Endothelial cell (in vitro differentiated cells): Measurements from ENCODE around the gene ATF7. TPM values are rescaled to one million over a fixed set of nuclear protein-coding genes. Genes with fewer than 3 reads are reported as not detected.
A peak's percentile ranks its signal among the peaks of the same experiment; 100 is the strongest.

Experiments used
- DNase-seq: peaks from one replicate; pipeline ENCODE4 v3.0.0; 2021; ENCODE audit warnings: low spot score
- H3K27ac Mint-ChIP-seq: one replicate; pipeline ENCODE4 v1.8.0; 2021; ENCODE audit warnings: mixed read lengths, inconsistent platforms; ENCODE audit not compliant: unreplicated experiment
- H3K27me3 Mint-ChIP-seq: one replicate; pipeline ENCODE4 v1.8.0; 2021; ENCODE audit warnings: mild to moderate bottlenecking, moderate library complexity, mixed read lengths, inconsistent platforms; ENCODE audit not compliant: unreplicated experiment
- H3K36me3 Mint-ChIP-seq: one replicate; pipeline ENCODE4 v1.8.0; 2021; ENCODE audit warnings: mild to moderate bottlenecking, low read depth, mixed read lengths, inconsistent platforms; ENCODE audit not compliant: unreplicated experiment
- H3K4me1 Mint-ChIP-seq: one replicate; pipeline ENCODE4 v1.8.0; 2021; ENCODE audit warnings: mild to moderate bottlenecking, mixed read lengths, inconsistent platforms; ENCODE audit not compliant: unreplicated experiment
- H3K4me3 Mint-ChIP-seq: one replicate; pipeline ENCODE4 v1.8.0; 2021; ENCODE audit warnings: mild to moderate bottlenecking, mixed read lengths, inconsistent platforms; ENCODE audit not compliant: unreplicated experiment
- H3K9me3 Mint-ChIP-seq: one replicate; pipeline ENCODE4 v1.8.0; 2021; ENCODE audit warnings: mixed read lengths, inconsistent platforms; ENCODE audit not compliant: unreplicated experiment
- total RNA-seq: library from RNA; stranded (reverse); fragmentation: NEBNext Ultra II Directional; extraction: Animal tissue kit (Norgen Biotek cat#: 25700); gene quantifications from one replicate; pipeline ENCODE4 v1.2.1, GENCODE V29; 2021; ENCODE audit not compliant: unreplicated experiment
- TF ChIP-seq, protein P1 (sequence below): fragments of 200-600 bp; sonication (generic); IDR thresholded peaks from one replicate; pipeline ENCODE4 v1.5.0; 2021; ENCODE audit warnings: antibody characterized with exemption; ENCODE audit not compliant: unreplicated experiment

The ATF7 gene
- total RNA-seq, 1 donor from 2014 or later, result 63.3 TPM

- Mint-ChIP-seq H3K9me3 (no peaks in the 10 kb centered on the region), H3K27ac (no peak overlapping the region), H3K36me3 (peaks cover 63% of the 10 kb centered on the region), H3K27me3 (no peaks in the 10 kb centered on the region), H3K4me3 (peak overlapping the region; percentile 33), H3K4me1 (peaks cover 30% of the 10 kb centered on the region)
- TF ChIP-seq, protein P1, sequence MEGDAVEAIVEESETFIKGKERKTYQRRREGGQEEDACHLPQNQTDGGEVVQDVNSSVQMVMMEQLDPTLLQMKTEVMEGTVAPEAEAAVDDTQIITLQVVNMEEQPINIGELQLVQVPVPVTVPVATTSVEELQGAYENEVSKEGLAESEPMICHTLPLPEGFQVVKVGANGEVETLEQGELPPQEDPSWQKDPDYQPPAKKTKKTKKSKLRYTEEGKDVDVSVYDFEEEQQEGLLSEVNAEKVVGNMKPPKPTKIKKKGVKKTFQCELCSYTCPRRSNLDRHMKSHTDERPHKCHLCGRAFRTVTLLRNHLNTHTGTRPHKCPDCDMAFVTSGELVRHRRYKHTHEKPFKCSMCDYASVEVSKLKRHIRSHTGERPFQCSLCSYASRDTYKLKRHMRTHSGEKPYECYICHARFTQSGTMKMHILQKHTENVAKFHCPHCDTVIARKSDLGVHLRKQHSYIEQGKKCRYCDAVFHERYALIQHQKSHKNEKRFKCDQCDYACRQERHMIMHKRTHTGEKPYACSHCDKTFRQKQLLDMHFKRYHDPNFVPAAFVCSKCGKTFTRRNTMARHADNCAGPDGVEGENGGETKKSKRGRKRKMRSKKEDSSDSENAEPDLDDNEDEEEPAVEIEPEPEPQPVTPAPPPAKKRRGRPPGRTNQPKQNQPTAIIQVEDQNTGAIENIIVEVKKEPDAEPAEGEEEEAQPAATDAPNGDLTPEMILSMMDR, result no peak
- no peak for DNase-seq
These were observed 167.1 kb downstream of the ATF7 start for GRCh38 chr12:53459097-53459496.

Other genes with a start within 250 kb of the ATF7 start
- 69.5 TPM for gene SP1, start 246.2 kb downstream of the ATF7 start, total RNA-seq
- 1.3 TPM for gene AMHR2, start 202.5 kb downstream of the ATF7 start, total RNA-seq
- 131 TPM for gene PRR13, start 184.6 kb downstream of the ATF7 start, total RNA-seq
- 1,084 TPM for gene PCBP2, start 174.3 kb downstream of the ATF7 start, total RNA-seq
- 20.9 TPM for gene MAP3K12, start 126.9 kb downstream of the ATF7 start, total RNA-seq
- 45.3 TPM for gene TARBP2, start 125.1 kb downstream of the ATF7 start, total RNA-seq
- gene NPFF, start 118.9 kb downstream of the ATF7 start, total RNA-seq, result not detected
- 342 TPM for gene ATP5MC2, start 49.7 kb upstream of the ATF7 start, total RNA-seq
- 144 TPM for gene CALCOCO1, start 101.1 kb upstream of the ATF7 start, total RNA-seq
- gene CISTR, start 125.6 kb upstream of the ATF7 start, total RNA-seq, result 1.4 TPM